Liver (tissue), 9 donors: ENCODE measurements around the gene RGR. TPM values are rescaled to one million over a fixed set of nuclear protein-coding genes. Genes with fewer than 3 reads are reported as not detected.
A peak's percentile ranks its signal among the peaks of the same experiment; 100 is the strongest.

ENCODE experiments used
- DNase-seq: peaks from one replicate; pipeline ENCODE4 v3.0.0-alpha.2; 2017; ENCODE audit warnings: low spot score
- H3K27ac ChIP-seq, 2 donors: one replicate each; pipeline ENCODE4 v1.7.0; 2013; ENCODE audit warnings: inconsistent platforms in 2 of 2, low read length in 2 of 2, control low read depth in 1 of 2, low read depth in 1 of 2, mild to moderate bottlenecking in 1 of 2
- H3K27me3 ChIP-seq, 4 donors: one replicate each; pipeline versions ENCODE4 v1.6.1 to v1.7.0; 2013; ENCODE audit warnings: low read length in 3 of 4, inconsistent platforms in 1 of 4, mild to moderate bottlenecking in 1 of 4, moderate library complexity in 1 of 4; ENCODE audit not compliant: control insufficient read depth in 4 of 4, insufficient read depth in 4 of 4
- H3K36me3 ChIP-seq, 4 donors: one replicate each; pipeline versions ENCODE4 v1.6.1 to v1.7.0; 2013; ENCODE audit warnings: low read length in 3 of 4, mild to moderate bottlenecking in 3 of 4, low read depth in 1 of 4, moderate library complexity in 1 of 4; ENCODE audit not compliant: control insufficient read depth in 4 of 4, insufficient read depth in 3 of 4
- H3K4me1 ChIP-seq, 4 donors: one replicate each; pipeline versions ENCODE4 v1.6.1 to v1.7.0; 2013; ENCODE audit warnings: low read length in 3 of 4, mild to moderate bottlenecking in 3 of 4, moderate library complexity in 1 of 4; ENCODE audit not compliant: control insufficient read depth in 4 of 4, insufficient read depth in 4 of 4
- H3K4me3 ChIP-seq, 3 donors: one replicate each; pipeline versions ENCODE4 v1.6.1 to v1.7.0; 2013; ENCODE audit warnings: low read length in 3 of 3, control low read depth in 1 of 3, low read depth in 1 of 3, mild to moderate bottlenecking in 1 of 3
- H3K9ac ChIP-seq, 2 donors: one replicate each; pipeline ENCODE4 v1.7.0; 2013; ENCODE audit warnings: low read length in 2 of 2, mild to moderate bottlenecking in 2 of 2, moderate library complexity in 2 of 2, control low read depth in 1 of 2, low read depth in 1 of 2
- H3K9me3 ChIP-seq, 4 donors: one replicate each; pipeline versions ENCODE4 v1.6.1 to v1.7.0; 2013; ENCODE audit warnings: low read length in 3 of 4; ENCODE audit not compliant: control insufficient read depth in 4 of 4
- EGR1 ChIP-seq, 2 donors: IDR thresholded peaks; 2 replicates each; pipeline ENCODE4 v1.6.1; 2016 to 2018; ENCODE audit warnings: antibody characterized with exemption in 2 of 2, low read depth in 2 of 2
- FOXA1 ChIP-seq: IDR thresholded peaks from 2 replicates; pipeline ENCODE4 v1.6.1; 2016; ENCODE audit warnings: antibody characterized with exemption
- FOXA2 ChIP-seq: IDR thresholded peaks from 2 replicates; pipeline ENCODE4 v1.6.1; 2016; ENCODE audit warnings: antibody characterized with exemption
- HNF4A ChIP-seq, 2 donors: conservative IDR thresholded peaks; 2 replicates each; pipeline ENCODE4 v1.6.1; 2016; ENCODE audit warnings: antibody characterized with exemption in 2 of 2, mild to moderate bottlenecking in 2 of 2
- HNF4G ChIP-seq: IDR thresholded peaks from 2 replicates; pipeline ENCODE4 v1.6.1; 2016; ENCODE audit warnings: antibody characterized with exemption
- NR2F2 ChIP-seq: IDR thresholded peaks from 2 replicates; pipeline ENCODE4 v1.6.1; 2016; ENCODE audit warnings: antibody characterized with exemption
- RAD21 ChIP-seq, 2 donors: IDR thresholded peaks; 2 replicates each; pipeline ENCODE4 v1.6.1; 2016; ENCODE audit warnings: antibody characterized with exemption in 2 of 2, mild to moderate bottlenecking in 2 of 2
- REST ChIP-seq: IDR thresholded peaks from 2 replicates; pipeline ENCODE4 v1.6.1; 2016; ENCODE audit warnings: antibody characterized with exemption, mild to moderate bottlenecking
- RXRA ChIP-seq, 2 donors: IDR thresholded peaks; 2 replicates each; pipeline ENCODE4 v1.6.1; 2017 to 2018; ENCODE audit warnings: antibody characterized with exemption in 2 of 2, mild to moderate bottlenecking in 1 of 2
- SP1 ChIP-seq: IDR thresholded peaks from 2 replicates; pipeline ENCODE4 v1.6.1; 2018; ENCODE audit warnings: antibody characterized with exemption, mild to moderate bottlenecking
- TAF1 ChIP-seq: conservative IDR thresholded peaks from 2 replicates; pipeline ENCODE4 v1.6.1; 2016; ENCODE audit warnings: antibody characterized with exemption, mild to moderate bottlenecking
- YY1 ChIP-seq: IDR thresholded peaks from 2 replicates; pipeline ENCODE4 v1.6.1; 2016; ENCODE audit warnings: antibody characterized with exemption, mild to moderate bottlenecking
- WGBS: extraction: QIAGEN DNeasy Blood & Tissue Kit; methylation state at CpG from one replicate; pipeline ENCODE4 v1.1.7; 2013; 5-methylcytosine and 5-hydroxymethylcytosine counted together
- polyA plus RNA-seq, 2 donors: library from polyadenylated mRNA; stranded (reverse) in 1 of 2; unstranded in 1 of 2; fragments of 200-250 nt in 1 of 2; fragments of >200 nt in 1 of 2; fragmentation: Nextera tagmentation in 1 of 2; extraction: Ambion mirVana in 1 of 2; gene quantifications; one replicate each; pipeline versions ENCODE4 v1.2.1 to v1.2.3, GENCODE V29; 2013 to 2015
- total RNA-seq, 2 donors: library from RNA; depleted of rRNA; stranded (reverse); fragments of >200 nt; gene quantifications; one replicate each; pipeline ENCODE4 v1.2.3, GENCODE V29; 2014
- TF ChIP-seq, protein P1 (sequence below): IDR thresholded peaks from 2 replicates; pipeline ENCODE4 v1.6.1; 2016; ENCODE audit warnings: antibody characterized with exemption
- TF ChIP-seq, protein P2 (sequence below): fragments of 150-350 bp; IDR thresholded peaks from 2 replicates; pipeline ENCODE4 v1.5.1; 2017; ENCODE audit warnings: improper control_type of control experiment, low read depth, low read length; ENCODE audit not compliant: missing input control
- TF ChIP-seq, protein P3 (sequence below): IDR thresholded peaks from 2 replicates; pipeline ENCODE4 v1.6.1; 2016; ENCODE audit warnings: antibody characterized with exemption
- donor health status: healthy.
- donor health status: healthy.
- donor health status: healthy.
- donor health status: healthy.
- donor health status: healthy.

Gene RGR
- total and polyA plus RNA-seq, 4 donors: not detected

- H3K9ac ChIP-seq: no peak overlapping the region
- DNase-seq: no peak
- TF ChIP-seq RXRA (IDR thresholded peaks at IDR 0.05) (no peak), HNF4A (conservative IDR thresholded peaks at IDR 0.05) (no peak), FOXA2 (no peak), TAF1 (no peak), FOXA1 (no peak), NR2F2 (no peak)
- TF ChIP-seq, protein P1, sequence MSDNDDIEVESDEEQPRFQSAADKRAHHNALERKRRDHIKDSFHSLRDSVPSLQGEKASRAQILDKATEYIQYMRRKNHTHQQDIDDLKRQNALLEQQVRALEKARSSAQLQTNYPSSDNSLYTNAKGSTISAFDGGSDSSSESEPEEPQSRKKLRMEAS: no peak
- no peak overlapping the region for H3K4me3 ChIP-seq
- no peak overlapping the region for H3K27ac ChIP-seq
- H3K4me1 ChIP-seq: no peaks in the 10 kb centered on the region
- H3K9me3 ChIP-seq: no peaks in the 10 kb centered on the region
- H3K36me3 ChIP-seq: no peaks in the 10 kb centered on the region
- WGBS: 76% methylated on average over 25 of the region's 25 CpGs
- no peaks in the 10 kb centered on the region for H3K27me3 ChIP-seq
Measured at GRCh38 chr10:84214046-84214572, 30.7 kb upstream of the RGR start.

GRCh38 chr10:84214612-84215235, 30.1 kb upstream of the RGR start:
- Histone ChIP-seq H3K36me3 (no peaks in the 10 kb centered on the region), H3K9ac (no peak overlapping the region), H3K27ac (no peak overlapping the region), H3K27me3 (no peaks in the 10 kb centered on the region), H3K4me1 (no peaks in the 10 kb centered on the region), H3K4me3 (no peak overlapping the region), H3K9me3 (no peaks in the 10 kb centered on the region)
- TF ChIP-seq FOXA1 (no peak), EGR1 (IDR thresholded peaks at IDR 0.05; ENCODE audit: low read depth in 2 of 2) (no peak), RAD21 (IDR thresholded peaks at IDR 0.05) (peak; percentile 12 to 51)
- TF ChIP-seq, protein P2, sequence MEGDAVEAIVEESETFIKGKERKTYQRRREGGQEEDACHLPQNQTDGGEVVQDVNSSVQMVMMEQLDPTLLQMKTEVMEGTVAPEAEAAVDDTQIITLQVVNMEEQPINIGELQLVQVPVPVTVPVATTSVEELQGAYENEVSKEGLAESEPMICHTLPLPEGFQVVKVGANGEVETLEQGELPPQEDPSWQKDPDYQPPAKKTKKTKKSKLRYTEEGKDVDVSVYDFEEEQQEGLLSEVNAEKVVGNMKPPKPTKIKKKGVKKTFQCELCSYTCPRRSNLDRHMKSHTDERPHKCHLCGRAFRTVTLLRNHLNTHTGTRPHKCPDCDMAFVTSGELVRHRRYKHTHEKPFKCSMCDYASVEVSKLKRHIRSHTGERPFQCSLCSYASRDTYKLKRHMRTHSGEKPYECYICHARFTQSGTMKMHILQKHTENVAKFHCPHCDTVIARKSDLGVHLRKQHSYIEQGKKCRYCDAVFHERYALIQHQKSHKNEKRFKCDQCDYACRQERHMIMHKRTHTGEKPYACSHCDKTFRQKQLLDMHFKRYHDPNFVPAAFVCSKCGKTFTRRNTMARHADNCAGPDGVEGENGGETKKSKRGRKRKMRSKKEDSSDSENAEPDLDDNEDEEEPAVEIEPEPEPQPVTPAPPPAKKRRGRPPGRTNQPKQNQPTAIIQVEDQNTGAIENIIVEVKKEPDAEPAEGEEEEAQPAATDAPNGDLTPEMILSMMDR: peak; percentile 36
- no peak for DNase-seq
- 51% methylated on average over 12 of the region's 12 CpGs for WGBS

DNA sequence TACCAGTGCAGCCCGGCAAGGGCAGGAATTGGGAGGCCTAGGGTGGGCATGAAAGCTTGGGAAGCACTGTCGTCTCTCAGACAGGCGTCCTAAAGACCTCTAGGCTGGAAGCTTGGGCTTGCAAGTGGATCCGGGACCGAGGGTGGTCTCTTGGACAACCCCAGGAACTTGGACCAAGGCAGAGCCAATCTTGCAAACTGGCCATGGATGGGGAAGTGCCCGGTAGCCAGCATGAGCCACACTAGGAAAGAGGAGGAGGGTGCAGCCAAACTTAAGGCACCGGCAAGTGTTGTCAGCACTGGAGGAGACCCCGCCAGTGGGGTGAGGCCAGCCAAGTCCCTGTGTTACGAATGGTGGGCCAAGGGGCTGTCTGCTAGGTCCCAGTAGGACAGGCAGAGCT, 28.0 kb upstream of the RGR start:
- Histone ChIP-seq H3K36me3 (no peaks in the 10 kb centered on the region), H3K27ac (no peak overlapping the region), H3K4me3 (no peak overlapping the region), H3K27me3 (peaks cover 0 to 2% (median 0%) of the 10 kb centered on the region in 4 donors), H3K4me1 (no peaks in the 10 kb centered on the region), H3K9ac (no peak overlapping the region), H3K9me3 (no peaks in the 10 kb centered on the region)
- TF ChIP-seq RAD21 (IDR thresholded peaks at IDR 0.05): no peak
- TF ChIP-seq SP1: no peak
- no peak for TF ChIP-seq RXRA (IDR thresholded peaks at IDR 0.05)
- TF ChIP-seq HNF4A (conservative IDR thresholded peaks at IDR 0.05): no peak
- TF ChIP-seq HNF4G: no peak
- TF ChIP-seq, protein P3, sequence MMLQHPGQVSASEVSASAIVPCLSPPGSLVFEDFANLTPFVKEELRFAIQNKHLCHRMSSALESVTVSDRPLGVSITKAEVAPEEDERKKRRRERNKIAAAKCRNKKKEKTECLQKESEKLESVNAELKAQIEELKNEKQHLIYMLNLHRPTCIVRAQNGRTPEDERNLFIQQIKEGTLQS: no peak
- no peak for TF ChIP-seq REST
- no peak for TF ChIP-seq YY1
- no peak for DNase-seq
- 84% methylated on average over 9 of the region's 9 CpGs for WGBS
